GM19328 (cell line): ENCODE data around the gene RAB43.

Source experiments
- ATAC-seq: cut with Tn5 transposase; IDR thresholded peaks from one replicate; pipeline ENCODE4 v1.9.1; 2021; ENCODE audit warnings: mild to moderate bottlenecking, moderate library complexity; ENCODE audit not compliant: unreplicated experiment

Gene RAB43

DNA sequence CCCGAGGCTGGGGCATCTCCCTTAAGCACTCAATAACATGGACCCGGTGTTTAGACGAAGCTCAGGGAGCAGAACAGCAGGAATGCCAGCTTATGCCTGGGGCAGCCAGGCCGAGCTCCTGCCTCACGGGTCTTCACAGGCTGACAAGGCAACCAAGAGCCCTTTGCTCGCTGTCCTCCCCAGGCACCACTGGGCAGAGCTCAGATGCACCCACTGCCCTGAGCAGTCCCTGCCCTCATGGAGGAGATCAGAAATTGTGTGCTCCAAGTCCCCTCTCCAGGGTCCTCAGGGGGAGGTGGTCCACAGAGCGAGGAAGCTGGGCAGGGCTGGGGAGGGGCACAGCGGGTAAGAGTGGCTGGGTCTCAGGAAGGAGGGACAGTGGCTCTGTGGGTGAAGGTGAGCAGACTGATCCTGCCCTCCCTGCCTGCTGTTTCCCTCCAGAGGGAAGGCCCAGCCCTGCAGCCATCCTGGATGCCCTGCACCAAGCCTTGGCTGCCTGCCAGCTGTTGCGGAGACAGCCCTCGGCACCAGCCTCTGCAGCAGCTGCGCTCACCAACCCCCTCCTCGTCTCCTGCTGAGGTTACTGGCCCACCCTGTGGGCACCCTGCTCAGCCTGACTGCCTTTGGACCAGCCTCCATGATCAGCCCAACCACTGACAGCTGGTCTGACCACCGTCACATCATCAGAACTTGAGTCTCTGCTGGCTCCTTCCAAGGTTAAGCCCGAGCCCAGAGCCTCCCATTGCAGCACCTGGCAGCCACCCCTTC lies 82.1 kb downstream of the RAB43 start:
- ATAC-seq: no peak

DNA sequence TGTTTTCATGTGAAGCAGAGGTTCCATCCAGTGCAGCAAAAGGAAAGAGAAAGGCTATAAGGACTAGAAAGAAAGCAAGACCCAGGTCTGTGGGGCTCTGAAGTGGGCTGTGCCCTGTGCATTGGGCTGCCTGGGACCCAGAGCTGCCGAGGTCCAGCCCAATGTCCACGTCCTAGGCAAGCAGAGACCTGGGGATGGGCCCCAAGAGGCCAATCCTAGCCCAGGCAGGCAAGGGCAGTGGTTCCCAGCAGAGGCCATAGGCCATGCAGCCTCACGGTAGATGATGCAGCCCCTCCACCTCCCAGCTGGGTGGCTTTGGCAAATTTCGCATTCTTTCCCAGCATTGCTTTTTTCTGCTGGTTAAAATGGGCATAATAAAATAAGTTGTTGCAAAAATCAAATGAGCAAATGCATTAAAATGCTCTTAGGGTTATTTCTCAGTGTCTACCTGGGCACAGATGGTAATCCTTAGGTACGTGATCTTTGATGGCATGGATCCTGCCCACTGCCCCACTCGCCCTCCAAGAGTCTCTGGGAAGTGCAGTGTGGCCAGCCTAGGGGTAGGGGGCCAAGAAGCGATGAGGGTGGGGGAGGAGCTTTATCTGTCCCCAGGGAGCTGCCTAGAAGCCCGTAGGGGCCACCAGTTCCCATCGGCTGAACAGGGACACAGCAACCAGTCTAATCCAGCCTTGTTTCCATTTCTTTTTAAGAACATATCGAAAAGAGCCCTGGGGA lies 83.3 kb downstream of the RAB43 start:
- no peak for ATAC-seq
